ENCODE data around the gene ARHGEF17. TPM values are rescaled to one million over a fixed set of nuclear protein-coding genes. Genes with fewer than 3 reads are reported as not detected.

Gene ARHGEF17
- total RNA-seq, 4 donors from 2014 or later, result 3.2 to 33.8 (median 17.4) TPM

- Histone ChIP-seq H3K9me3 (no peaks in the 10 kb centered on the region), H3K36me3 (no peaks in the 10 kb centered on the region), H3K4me1 (peaks cover 0 to 5% (median 0%) of the 10 kb centered on the region in 4 donors), H3K4me3 (no peak overlapping the region), H3K27ac (no peak overlapping the region), H3K27me3 (no peaks in the 10 kb centered on the region)
- TF ChIP-seq, protein P1, sequence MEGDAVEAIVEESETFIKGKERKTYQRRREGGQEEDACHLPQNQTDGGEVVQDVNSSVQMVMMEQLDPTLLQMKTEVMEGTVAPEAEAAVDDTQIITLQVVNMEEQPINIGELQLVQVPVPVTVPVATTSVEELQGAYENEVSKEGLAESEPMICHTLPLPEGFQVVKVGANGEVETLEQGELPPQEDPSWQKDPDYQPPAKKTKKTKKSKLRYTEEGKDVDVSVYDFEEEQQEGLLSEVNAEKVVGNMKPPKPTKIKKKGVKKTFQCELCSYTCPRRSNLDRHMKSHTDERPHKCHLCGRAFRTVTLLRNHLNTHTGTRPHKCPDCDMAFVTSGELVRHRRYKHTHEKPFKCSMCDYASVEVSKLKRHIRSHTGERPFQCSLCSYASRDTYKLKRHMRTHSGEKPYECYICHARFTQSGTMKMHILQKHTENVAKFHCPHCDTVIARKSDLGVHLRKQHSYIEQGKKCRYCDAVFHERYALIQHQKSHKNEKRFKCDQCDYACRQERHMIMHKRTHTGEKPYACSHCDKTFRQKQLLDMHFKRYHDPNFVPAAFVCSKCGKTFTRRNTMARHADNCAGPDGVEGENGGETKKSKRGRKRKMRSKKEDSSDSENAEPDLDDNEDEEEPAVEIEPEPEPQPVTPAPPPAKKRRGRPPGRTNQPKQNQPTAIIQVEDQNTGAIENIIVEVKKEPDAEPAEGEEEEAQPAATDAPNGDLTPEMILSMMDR (IDR thresholded peaks at IDR 0.05), result no peak
- TF ChIP-seq POLR2A (IDR thresholded peaks at IDR 0.05), result no peak
- DNase-seq, result no peak
These were observed 44.4 kb upstream of the ARHGEF17 start for GRCh38 chr11:73263640-73264039.

GRCh38 chr11:73265278-73265810, 42.7 kb upstream of the ARHGEF17 start:
- Histone ChIP-seq H3K4me1 (peaks cover 0 to 14% (median 4%) of the 10 kb centered on the region in 4 donors), H3K27ac (no peak overlapping the region), H3K36me3 (no peaks in the 10 kb centered on the region), H3K27me3 (no peaks in the 10 kb centered on the region), H3K9me3 (no peaks in the 10 kb centered on the region), H3K4me3 (no peak overlapping the region)
- DNase-seq, result no peak
- TF ChIP-seq POLR2A (IDR thresholded peaks at IDR 0.05), result no peak
- TF ChIP-seq, protein P1 (IDR thresholded peaks at IDR 0.05), result no peak

DNA sequence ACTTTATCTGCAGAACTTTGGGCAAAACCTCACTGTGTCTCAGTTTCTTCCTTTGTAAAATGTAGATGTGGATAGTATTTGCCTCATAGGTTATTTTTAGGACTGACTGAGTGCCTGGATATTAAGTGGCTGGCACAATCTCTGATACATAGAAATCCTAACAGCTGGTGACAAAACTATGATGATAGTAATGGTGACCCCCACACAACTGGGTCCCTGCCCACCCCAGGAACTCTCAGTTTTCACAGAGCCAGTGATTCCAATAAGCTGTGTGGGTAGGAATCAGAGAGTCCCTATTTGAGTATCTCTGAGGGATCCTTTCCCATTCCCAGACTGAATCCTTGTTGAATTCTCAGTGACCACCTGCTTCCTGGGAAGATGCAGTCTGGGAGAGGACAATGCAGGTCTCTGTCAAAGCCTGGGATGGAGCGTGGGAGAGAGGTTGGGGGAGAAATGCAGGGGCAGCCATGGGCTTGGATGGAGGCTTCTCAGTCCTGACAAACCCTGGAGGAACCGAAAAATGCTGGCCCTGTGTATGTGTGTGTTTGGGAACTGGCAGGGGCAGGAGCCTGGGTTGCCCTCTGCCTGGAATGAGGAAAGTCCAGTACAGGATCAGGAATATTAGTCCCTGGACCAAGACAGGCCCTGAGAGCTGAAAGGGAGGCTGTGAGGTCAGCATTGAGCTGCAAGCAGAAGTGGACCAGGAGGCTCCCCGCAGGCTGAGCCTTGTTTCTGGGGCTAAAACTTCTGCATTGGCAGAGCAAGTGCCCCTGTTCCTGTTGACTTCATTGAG, 42.0 kb upstream of the ARHGEF17 start:
- H3K4me1 ChIP-seq, result peaks cover 0 to 19% (median 6%) of the 10 kb centered on the region in 4 donors
- no peak overlapping the region for H3K4me3 ChIP-seq
- no peak overlapping the region for H3K27ac ChIP-seq
- H3K27me3 ChIP-seq, result no peaks in the 10 kb centered on the region
- H3K9me3 ChIP-seq, result no peaks in the 10 kb centered on the region
- TF ChIP-seq, protein P1 (IDR thresholded peaks at IDR 0.05), result no peak
- no peak for TF ChIP-seq POLR2A (IDR thresholded peaks at IDR 0.05)
- no peak for DNase-seq
- no peaks in the 10 kb centered on the region for H3K36me3 ChIP-seq

- DNase-seq, result peak in 1 of 3 donors; percentile 42
- Histone ChIP-seq H3K36me3 (no peaks in the 10 kb centered on the region), H3K27ac (no peak overlapping the region), H3K4me3 (no peak overlapping the region), H3K9me3 (no peaks in the 10 kb centered on the region), H3K27me3 (no peaks in the 10 kb centered on the region), H3K4me1 (peaks cover 0 to 25% (median 7%) of the 10 kb centered on the region in 4 donors)
- TF ChIP-seq, protein P1 (IDR thresholded peaks at IDR 0.05), result no peak
- no peak for TF ChIP-seq POLR2A (IDR thresholded peaks at IDR 0.05)
These were observed 41.4 kb upstream of the ARHGEF17 start for GRCh38 chr11:73266646-73267020.

DNA sequence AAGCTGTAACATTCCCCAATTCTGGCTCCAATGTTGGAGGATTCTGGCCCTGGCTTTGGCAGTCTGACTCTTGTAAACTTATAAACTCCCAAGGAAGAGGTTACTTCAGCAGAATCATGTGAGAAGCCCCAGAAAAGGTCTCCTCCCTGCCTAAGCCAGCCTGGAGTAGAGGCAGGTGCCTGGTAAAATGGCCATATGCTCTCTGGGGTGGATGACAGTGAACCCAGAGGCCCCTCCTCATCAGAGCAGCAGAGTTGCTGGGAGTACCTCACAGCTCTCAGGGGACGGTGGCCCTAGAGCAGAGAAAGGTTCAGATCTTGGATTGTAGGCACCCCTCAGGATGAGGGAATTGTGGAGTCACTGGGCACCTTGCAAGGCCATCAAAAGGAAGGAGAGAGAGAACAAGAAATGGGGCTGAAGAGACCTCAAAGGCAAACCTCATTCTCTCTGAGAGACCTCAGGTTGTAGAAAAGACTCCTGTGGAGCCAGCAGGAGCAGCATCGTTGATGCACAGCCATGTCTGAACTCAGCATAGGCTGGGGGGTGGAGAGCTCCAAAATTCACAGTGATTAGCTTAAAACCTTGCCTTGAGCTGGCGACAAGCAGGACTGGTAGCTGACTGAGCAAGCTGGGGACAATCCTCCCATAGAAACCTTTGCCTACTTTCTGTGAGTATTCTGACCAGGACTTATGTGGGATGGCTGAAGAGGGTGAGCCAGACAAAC, 40.8 kb upstream of the ARHGEF17 start:
- no peaks in the 10 kb centered on the region for H3K9me3 ChIP-seq
- TF ChIP-seq, protein P1 (IDR thresholded peaks at IDR 0.05), result no peak
- TF ChIP-seq POLR2A (IDR thresholded peaks at IDR 0.05), result no peak
- H3K36me3 ChIP-seq, result no peaks in the 10 kb centered on the region
- H3K27ac ChIP-seq, result no peak overlapping the region
- no peaks in the 10 kb centered on the region for H3K27me3 ChIP-seq
- peaks cover 0 to 27% (median 8%) of the 10 kb centered on the region in 4 donors for H3K4me1 ChIP-seq
- peak in 1 of 3 donors; percentile 32 for DNase-seq
- H3K4me3 ChIP-seq, result no peak overlapping the region

Measured in Peyer's patch (tissue), 4 donors.